ENCODE results near the gene NOXA1. TPM values are rescaled to one million over a fixed set of nuclear protein-coding genes. Genes with fewer than 3 reads are reported as not detected.

Gene NOXA1
- polyA plus RNA-seq, 3 donors, result 1.3 to 9.4 (median 1.6) TPM

GRCh38 chr9:137429546-137429890, 6.3 kb downstream of the NOXA1 start:
- no peak overlapping the region for H3K4me3 ChIP-seq (replicated peaks in 1 of 3; ENCODE audit: low read depth in 2 of 3, low read length in 3 of 3)
- intact Hi-C loops (cut with micrococcal nuclease), result loop anchor here in 1 of 2 donors (10.0 kb wide), 1 partner anchor 95 kb away; no protein-coding TSS in a partner anchor
- H3K9me3 ChIP-seq (replicated peaks in 1 of 2; ENCODE audit: control insufficient read depth in 1 of 2, insufficient read depth in 1 of 2, low read length in 2 of 2), result no peaks in the 10 kb centered on the region
- Mint-ChIP-seq H3K4me1 (peaks cover 6% of the 10 kb centered on the region), H3K36me3 (no peaks in the 10 kb centered on the region), H3K27ac (no peak overlapping the region), H3K4me3 (no peak overlapping the region), H3K9me3 (no peaks in the 10 kb centered on the region), H3K27me3 (ENCODE audit: low read depth in 3 of 3) (peaks cover 0 to 5% (median 0%) of the 10 kb centered on the region in 3 donors)
- no peak overlapping the region for H3K27ac ChIP-seq (ENCODE audit: low read depth in 1 of 2, low read length in 2 of 2)
- no peaks in the 10 kb centered on the region for H3K36me3 ChIP-seq (replicated peaks in 1 of 2; ENCODE audit: control insufficient read depth in 1 of 2, insufficient read depth in 2 of 2, low read length in 2 of 2)
- no peaks in the 10 kb centered on the region for H3K27me3 ChIP-seq (ENCODE audit: control insufficient read depth in 2 of 2, insufficient read depth in 2 of 2, low read length in 2 of 2)
- no peaks in the 10 kb centered on the region for H4K20me1 ChIP-seq (ENCODE audit: insufficient read depth, low read length)
- no peak overlapping the region for H3K9ac ChIP-seq (ENCODE audit: insufficient read depth, low read length, poor library complexity, severe bottlenecking)
- 95% methylated on average over 4 of the region's 14 CpGs for WGBS (ENCODE audit: insufficient coverage)
- no peak for DNase-seq
- TF ChIP-seq CTCF (IDR thresholded peaks at IDR 0.05), result no peak
- H3K79me2 ChIP-seq (ENCODE audit: insufficient read depth, low read length), result no peaks in the 10 kb centered on the region
- H3K4me2 ChIP-seq (replicated peaks; ENCODE audit: extremely low read depth, low read length, poor library complexity, severe bottlenecking), result no peak overlapping the region
- peaks cover 5 to 6% of the 10 kb centered on the region in 2 donors for H3K4me1 ChIP-seq (ENCODE audit: control insufficient read depth in 1 of 2, insufficient read depth in 2 of 2, low read length in 2 of 2)
- H2AFZ ChIP-seq (ENCODE audit: insufficient read depth, low read depth, low read length, poor library complexity, severe bottlenecking), result no peak overlapping the region

- no peak for DNase-seq
- no peak for TF ChIP-seq CTCF (IDR thresholded peaks at IDR 0.05)
- H3K27ac ChIP-seq (ENCODE audit: low read depth in 1 of 2, low read length in 2 of 2), result no peak overlapping the region
- Mint-ChIP-seq H3K4me1 (no peaks in the 10 kb centered on the region), H3K4me3 (no peak overlapping the region), H3K36me3 (no peaks in the 10 kb centered on the region), H3K9me3 (no peaks in the 10 kb centered on the region), H3K27me3 (ENCODE audit: low read depth in 3 of 3) (peaks cover 0 to 7% (median 2%) of the 10 kb centered on the region in 3 donors), H3K27ac (no peak overlapping the region)
- H3K4me2 ChIP-seq (replicated peaks; ENCODE audit: extremely low read depth, low read length, poor library complexity, severe bottlenecking), result no peak overlapping the region
- H4K20me1 ChIP-seq (ENCODE audit: insufficient read depth, low read length), result no peaks in the 10 kb centered on the region
- no peak overlapping the region for H3K9ac ChIP-seq (ENCODE audit: insufficient read depth, low read length, poor library complexity, severe bottlenecking)
- H3K4me3 ChIP-seq (replicated peaks in 1 of 3; ENCODE audit: low read depth in 2 of 3, low read length in 3 of 3), result no peak overlapping the region
- H3K27me3 ChIP-seq (ENCODE audit: control insufficient read depth in 2 of 2, insufficient read depth in 2 of 2, low read length in 2 of 2), result no peaks in the 10 kb centered on the region
- intact Hi-C loops (cut with micrococcal nuclease), result loop anchor here in 1 of 2 donors (10.0 kb wide), 1 partner anchor 95 kb away; no protein-coding TSS in a partner anchor
- no peaks in the 10 kb centered on the region for H3K4me1 ChIP-seq (ENCODE audit: control insufficient read depth in 1 of 2, insufficient read depth in 2 of 2, low read length in 2 of 2)
- no peaks in the 10 kb centered on the region for H3K9me3 ChIP-seq (replicated peaks in 1 of 2; ENCODE audit: control insufficient read depth in 1 of 2, insufficient read depth in 1 of 2, low read length in 2 of 2)
- 91% methylated on average over 33 of the region's 34 CpGs for WGBS (ENCODE audit: insufficient coverage)
- no peaks in the 10 kb centered on the region for H3K79me2 ChIP-seq (ENCODE audit: insufficient read depth, low read length)
- no peak overlapping the region for H2AFZ ChIP-seq (ENCODE audit: insufficient read depth, low read depth, low read length, poor library complexity, severe bottlenecking)
- H3K36me3 ChIP-seq (replicated peaks in 1 of 2; ENCODE audit: control insufficient read depth in 1 of 2, insufficient read depth in 2 of 2, low read length in 2 of 2), result no peaks in the 10 kb centered on the region
Measured at GRCh38 chr9:137429974-137430722, 7.0 kb downstream of the NOXA1 start.
